ENCODE data around the gene NOL4L.

NOL4L gene

DNA sequence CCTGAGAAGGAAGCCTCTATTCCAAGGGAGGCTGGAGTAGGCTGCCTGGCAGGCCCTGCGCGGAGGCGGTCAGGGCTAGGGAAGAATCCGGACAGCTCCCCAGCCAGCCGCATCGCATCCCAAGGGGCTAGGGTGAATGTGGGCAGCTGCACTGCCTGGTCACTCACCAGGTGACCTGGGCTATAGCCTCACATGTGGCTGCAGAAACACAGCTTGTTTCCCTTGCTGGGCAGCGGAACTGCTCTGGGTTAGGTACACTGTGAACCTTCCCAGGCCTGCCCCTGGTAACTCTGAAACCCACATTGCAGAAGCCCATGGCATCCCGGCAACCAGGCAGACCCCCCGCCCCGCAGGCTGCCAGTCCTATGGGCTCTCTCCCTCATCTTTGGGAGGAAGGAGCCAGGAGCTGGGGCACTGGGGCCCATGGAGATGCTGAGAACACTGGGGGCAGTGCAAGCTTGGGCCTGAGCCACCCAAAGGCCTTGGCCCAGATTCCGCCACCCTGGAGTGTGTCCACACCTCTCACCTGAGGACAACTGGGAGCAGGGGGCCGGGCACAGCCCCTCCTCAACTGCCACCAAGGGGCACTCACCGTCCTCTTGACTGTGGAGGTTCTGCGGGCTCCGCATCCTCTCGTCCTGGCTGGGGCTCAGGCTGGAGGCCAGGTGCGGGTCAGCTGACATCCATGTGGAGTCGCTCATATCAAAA, 111.0 kb downstream of the NOL4L start:
- Histone ChIP-seq H3K9me3 (ENCODE audit: low read length) (no peaks in the 10 kb centered on the region), H3K27ac (ENCODE audit: low read depth, low read length, poor library complexity, severe bottlenecking) (no peak overlapping the region), H3K9ac (ENCODE audit: low read length) (no peak overlapping the region), H3K4me3 (ENCODE audit: low read depth, low read length, poor library complexity, severe bottlenecking) (no peak overlapping the region), H2AFZ (ENCODE audit: low read length) (no peak overlapping the region), H4K20me1 (ENCODE audit: insufficient read depth, low read length) (no peaks in the 10 kb centered on the region), H3K27me3 (ENCODE audit: insufficient read depth, low read length) (peaks cover 3% of the 10 kb centered on the region; the same call in 1 of the 2 replicates), H3K36me3 (ENCODE audit: insufficient read depth, low read length) (peaks cover 3% of the 10 kb centered on the region; the same call in 1 of the 2 replicates), H3K4me2 (ENCODE audit: low read length) (no peak overlapping the region), H3K9me2 (ENCODE audit: low read depth, low read length) (no peaks in the 10 kb centered on the region), H3K4me1 (ENCODE audit: insufficient read depth, low read length, severe bottlenecking) (peaks cover 14% of the 10 kb centered on the region), H3K79me2 (ENCODE audit: insufficient read depth, low read length) (no peaks in the 10 kb centered on the region), H3F3A (ENCODE audit: insufficient read depth, low read length) (no peaks in the 10 kb centered on the region)
- TF ChIP-seq, protein P1, sequence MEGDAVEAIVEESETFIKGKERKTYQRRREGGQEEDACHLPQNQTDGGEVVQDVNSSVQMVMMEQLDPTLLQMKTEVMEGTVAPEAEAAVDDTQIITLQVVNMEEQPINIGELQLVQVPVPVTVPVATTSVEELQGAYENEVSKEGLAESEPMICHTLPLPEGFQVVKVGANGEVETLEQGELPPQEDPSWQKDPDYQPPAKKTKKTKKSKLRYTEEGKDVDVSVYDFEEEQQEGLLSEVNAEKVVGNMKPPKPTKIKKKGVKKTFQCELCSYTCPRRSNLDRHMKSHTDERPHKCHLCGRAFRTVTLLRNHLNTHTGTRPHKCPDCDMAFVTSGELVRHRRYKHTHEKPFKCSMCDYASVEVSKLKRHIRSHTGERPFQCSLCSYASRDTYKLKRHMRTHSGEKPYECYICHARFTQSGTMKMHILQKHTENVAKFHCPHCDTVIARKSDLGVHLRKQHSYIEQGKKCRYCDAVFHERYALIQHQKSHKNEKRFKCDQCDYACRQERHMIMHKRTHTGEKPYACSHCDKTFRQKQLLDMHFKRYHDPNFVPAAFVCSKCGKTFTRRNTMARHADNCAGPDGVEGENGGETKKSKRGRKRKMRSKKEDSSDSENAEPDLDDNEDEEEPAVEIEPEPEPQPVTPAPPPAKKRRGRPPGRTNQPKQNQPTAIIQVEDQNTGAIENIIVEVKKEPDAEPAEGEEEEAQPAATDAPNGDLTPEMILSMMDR (IDR thresholded peaks at IDR 0.05; ENCODE audit: low read length), result no peak
- TF ChIP-seq EZH2 (IDR thresholded peaks at IDR 0.05; ENCODE audit: borderline replicate concordance, low read length), result no peak

DNA sequence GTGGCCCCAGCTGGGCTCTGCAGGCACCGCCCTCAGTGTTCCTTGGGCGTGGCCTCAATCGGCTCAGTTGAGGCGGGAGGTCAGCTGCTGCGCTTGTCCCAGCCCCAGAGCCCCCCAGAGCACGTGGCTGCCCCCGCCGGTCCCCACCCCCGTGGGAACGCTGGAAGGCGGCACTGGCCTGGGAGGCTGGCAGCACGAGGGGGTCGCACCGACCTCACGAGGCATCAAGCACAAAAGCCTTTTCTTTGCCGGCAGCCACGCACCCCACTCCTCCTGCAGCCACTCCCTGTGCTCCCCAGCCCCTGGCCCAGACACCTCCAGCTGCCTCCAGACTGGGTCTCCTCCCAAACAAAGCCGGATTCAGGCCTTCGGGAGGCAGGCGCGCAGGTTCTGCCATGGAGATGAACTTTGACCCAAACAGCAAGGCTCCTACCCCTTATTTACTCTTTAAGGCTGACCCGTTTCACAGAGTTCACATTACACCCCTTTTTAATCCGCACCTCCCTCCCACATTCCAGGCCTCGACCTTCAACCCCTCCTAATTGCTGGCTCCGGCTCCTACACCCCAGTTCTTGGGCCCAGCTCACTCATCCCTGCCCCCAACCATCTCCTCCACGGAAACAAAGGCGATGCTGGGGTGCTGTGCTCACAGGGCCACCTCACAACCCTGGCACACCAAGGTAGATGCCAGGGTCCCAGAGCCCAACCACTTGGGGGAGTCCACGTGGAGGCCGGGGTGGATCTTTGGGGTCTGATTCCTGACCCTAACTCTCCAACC, 111.7 kb downstream of the NOL4L start:
- Histone ChIP-seq H3K4me2 (ENCODE audit: low read length) (no peak overlapping the region), H3K79me2 (ENCODE audit: insufficient read depth, low read length) (no peaks in the 10 kb centered on the region), H3K9me2 (ENCODE audit: low read depth, low read length) (no peaks in the 10 kb centered on the region), H2AFZ (ENCODE audit: low read length) (no peak overlapping the region), H4K20me1 (ENCODE audit: insufficient read depth, low read length) (no peaks in the 10 kb centered on the region), H3K9me3 (ENCODE audit: low read length) (no peaks in the 10 kb centered on the region), H3K27me3 (ENCODE audit: insufficient read depth, low read length) (peaks cover 3% of the 10 kb centered on the region; the same call in 1 of the 2 replicates), H3K4me3 (ENCODE audit: low read depth, low read length, poor library complexity, severe bottlenecking) (no peak overlapping the region), H3K27ac (ENCODE audit: low read depth, low read length, poor library complexity, severe bottlenecking) (no peak overlapping the region), H3F3A (ENCODE audit: insufficient read depth, low read length) (no peaks in the 10 kb centered on the region), H3K4me1 (ENCODE audit: insufficient read depth, low read length, severe bottlenecking) (peaks cover 14% of the 10 kb centered on the region), H3K9ac (ENCODE audit: low read length) (no peak overlapping the region), H3K36me3 (ENCODE audit: insufficient read depth, low read length) (peaks cover 3% of the 10 kb centered on the region; the same call in 1 of the 2 replicates)
- TF ChIP-seq, protein P1 (IDR thresholded peaks at IDR 0.05; ENCODE audit: low read length), result no peak
- TF ChIP-seq EZH2 (IDR thresholded peaks at IDR 0.05; ENCODE audit: borderline replicate concordance, low read length), result no peak

DNA sequence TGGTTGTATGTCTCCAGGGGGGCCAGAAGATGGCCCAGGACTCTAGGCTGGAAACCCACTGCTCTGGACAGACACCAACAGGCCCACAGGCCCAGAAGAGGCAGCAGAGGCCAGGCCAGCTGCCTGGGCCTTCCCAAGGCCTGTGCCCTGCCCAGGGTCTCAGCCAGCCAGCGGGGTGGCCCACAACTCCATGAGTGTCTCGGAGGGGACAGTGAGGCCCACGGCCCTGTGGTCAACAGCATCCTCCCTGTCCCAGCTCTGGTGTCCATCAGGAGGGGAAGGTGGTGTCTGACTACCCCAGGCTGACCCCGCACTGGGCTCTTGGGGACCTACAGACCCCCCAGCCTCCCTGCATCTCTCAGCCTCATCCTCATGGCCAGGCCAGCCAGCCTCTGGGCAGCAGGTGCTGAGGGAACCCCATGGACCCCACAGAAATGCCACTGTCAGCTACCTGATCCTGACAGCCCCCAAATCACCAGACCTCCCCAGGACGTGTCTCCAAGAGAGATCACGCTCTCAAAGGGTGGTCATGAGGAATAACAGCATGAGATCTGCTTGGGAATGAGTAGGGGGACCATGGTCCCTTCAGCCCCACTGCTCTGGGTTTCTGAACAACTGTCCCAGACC, 112.4 kb downstream of the NOL4L start:
- TF ChIP-seq EZH2 (IDR thresholded peaks at IDR 0.05; ENCODE audit: borderline replicate concordance, low read length), result no peak
- TF ChIP-seq, protein P1 (IDR thresholded peaks at IDR 0.05; ENCODE audit: low read length), result no peak
- Histone ChIP-seq H3K4me2 (ENCODE audit: low read length) (no peak overlapping the region), H3F3A (ENCODE audit: insufficient read depth, low read length) (no peaks in the 10 kb centered on the region), H3K27me3 (ENCODE audit: insufficient read depth, low read length) (peaks cover 3% of the 10 kb centered on the region; the same call in 1 of the 2 replicates), H4K20me1 (ENCODE audit: insufficient read depth, low read length) (no peaks in the 10 kb centered on the region), H3K9me2 (ENCODE audit: low read depth, low read length) (no peaks in the 10 kb centered on the region), H3K4me1 (ENCODE audit: insufficient read depth, low read length, severe bottlenecking) (peaks cover 14% of the 10 kb centered on the region), H3K9me3 (ENCODE audit: low read length) (no peaks in the 10 kb centered on the region), H3K79me2 (ENCODE audit: insufficient read depth, low read length) (no peaks in the 10 kb centered on the region), H3K27ac (ENCODE audit: low read depth, low read length, poor library complexity, severe bottlenecking) (no peak overlapping the region), H3K36me3 (ENCODE audit: insufficient read depth, low read length) (peaks cover 3% of the 10 kb centered on the region; the same call in 1 of the 2 replicates), H3K9ac (ENCODE audit: low read length) (no peak overlapping the region), H3K4me3 (ENCODE audit: low read depth, low read length, poor library complexity, severe bottlenecking) (no peak overlapping the region), H2AFZ (ENCODE audit: low read length) (no peak overlapping the region)
